HFFc6 (cell line): ENCODE data around the gene DCP1B. TPM values are rescaled to one million over a fixed set of nuclear protein-coding genes. Genes with fewer than 3 reads are reported as not detected.

Source experiments
- DNase-seq: peaks from one replicate; pipeline ENCODE4 v3.0.0-alpha.2; 2018
- H3K27ac Mint-ChIP-seq: 2 replicates; pipeline ENCODE4 v1.8.0; 2020; ENCODE audit warnings: mild to moderate bottlenecking, mixed read lengths
- H3K27me3 Mint-ChIP-seq: 2 replicates; pipeline ENCODE4 v1.8.0; 2021; ENCODE audit warnings: mild to moderate bottlenecking, moderate library complexity, mixed read lengths; ENCODE audit not compliant: insufficient read depth
- H3K36me3 Mint-ChIP-seq: 2 replicates; pipeline ENCODE4 v1.8.0; 2021; ENCODE audit warnings: low read depth, mixed read lengths
- H3K4me1 Mint-ChIP-seq: 2 replicates; pipeline ENCODE4 v1.8.0; 2020; ENCODE audit warnings: low read depth, mixed read lengths
- H3K4me3 Mint-ChIP-seq: 2 replicates; pipeline ENCODE4 v1.8.0; 2020; ENCODE audit warnings: mild to moderate bottlenecking, moderate library complexity, mixed read lengths
- H3K9me3 Mint-ChIP-seq: 2 replicates; pipeline ENCODE4 v1.8.0; 2020; ENCODE audit warnings: mild to moderate bottlenecking, mixed read lengths
- total RNA-seq, 6 experiments: library from RNA; stranded (reverse); fragmentation: NEBNext Ultra II Directional; extraction: Animal tissue kit (Norgen Biotek cat#: 25700); gene quantifications; 2 replicates in 1 of 6; 3 replicates in 5 of 6; pipeline ENCODE4 v1.2.3, GENCODE V29; 2021
- TF ChIP-seq, protein P1 (sequence below): fragments of 200-600 bp; sonication (generic); IDR thresholded peaks from 2 replicates; pipeline ENCODE4 v1.5.0; 2021; ENCODE audit warnings: antibody characterized with exemption, mild to moderate bottlenecking

The DCP1B gene
- total RNA-seq, 6 experiments from 2014 or later: 12.6 to 16.4 (median 14.5) TPM

DNA sequence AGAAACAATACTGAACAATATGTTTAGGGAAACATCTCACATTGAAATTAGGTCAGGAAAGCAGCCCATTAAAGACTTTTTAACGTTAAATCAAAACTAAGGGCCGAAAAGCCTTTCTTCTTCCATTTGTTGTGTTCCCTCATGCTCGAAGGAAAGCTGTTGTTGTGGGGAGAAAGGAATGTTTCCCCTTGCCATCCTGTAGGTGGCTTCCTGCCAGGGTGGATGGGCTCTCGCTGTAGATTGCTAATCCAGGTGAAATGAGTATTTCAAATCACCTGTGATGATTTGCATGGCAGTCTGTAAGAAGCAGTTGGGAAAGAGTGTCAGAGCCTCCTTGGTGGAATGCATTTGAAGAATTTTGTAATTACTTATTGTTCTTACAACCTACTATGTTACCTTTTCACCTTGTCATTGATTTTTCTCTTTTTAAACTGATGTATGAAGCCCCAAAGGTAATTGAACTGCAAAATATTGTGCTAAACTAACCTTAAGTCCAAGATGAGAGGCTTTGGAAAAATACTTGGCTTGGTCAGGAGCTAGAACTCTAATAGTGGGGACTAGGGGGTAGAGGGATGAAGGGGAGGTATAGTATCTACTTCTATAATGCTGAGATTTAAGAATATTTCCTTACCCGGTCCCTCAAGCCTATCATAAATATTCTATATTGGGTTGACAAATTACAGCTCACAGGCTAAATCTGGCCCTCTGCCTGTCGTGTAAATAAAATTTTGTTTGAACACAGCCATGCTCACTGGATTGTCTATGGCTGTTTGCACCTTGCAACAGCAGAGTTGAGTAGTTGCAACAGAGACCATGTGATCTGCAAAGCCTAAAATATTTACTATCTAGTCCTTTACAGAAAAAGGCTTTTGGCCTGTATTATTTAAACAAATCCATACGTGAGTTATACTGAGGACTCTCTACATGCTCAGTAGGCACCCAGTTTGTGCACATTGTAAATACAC lies 7.7 kb upstream of the DCP1B start:
- H3K4me1 Mint-ChIP-seq: no peaks in the 10 kb centered on the region
- H3K27me3 Mint-ChIP-seq: peaks cover 8% of the 10 kb centered on the region
- H3K36me3 Mint-ChIP-seq: no peaks in the 10 kb centered on the region
- H3K4me3 Mint-ChIP-seq: no peak overlapping the region
- DNase-seq: no peak
- TF ChIP-seq, protein P1, sequence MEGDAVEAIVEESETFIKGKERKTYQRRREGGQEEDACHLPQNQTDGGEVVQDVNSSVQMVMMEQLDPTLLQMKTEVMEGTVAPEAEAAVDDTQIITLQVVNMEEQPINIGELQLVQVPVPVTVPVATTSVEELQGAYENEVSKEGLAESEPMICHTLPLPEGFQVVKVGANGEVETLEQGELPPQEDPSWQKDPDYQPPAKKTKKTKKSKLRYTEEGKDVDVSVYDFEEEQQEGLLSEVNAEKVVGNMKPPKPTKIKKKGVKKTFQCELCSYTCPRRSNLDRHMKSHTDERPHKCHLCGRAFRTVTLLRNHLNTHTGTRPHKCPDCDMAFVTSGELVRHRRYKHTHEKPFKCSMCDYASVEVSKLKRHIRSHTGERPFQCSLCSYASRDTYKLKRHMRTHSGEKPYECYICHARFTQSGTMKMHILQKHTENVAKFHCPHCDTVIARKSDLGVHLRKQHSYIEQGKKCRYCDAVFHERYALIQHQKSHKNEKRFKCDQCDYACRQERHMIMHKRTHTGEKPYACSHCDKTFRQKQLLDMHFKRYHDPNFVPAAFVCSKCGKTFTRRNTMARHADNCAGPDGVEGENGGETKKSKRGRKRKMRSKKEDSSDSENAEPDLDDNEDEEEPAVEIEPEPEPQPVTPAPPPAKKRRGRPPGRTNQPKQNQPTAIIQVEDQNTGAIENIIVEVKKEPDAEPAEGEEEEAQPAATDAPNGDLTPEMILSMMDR: no peak
- no peak overlapping the region for H3K27ac Mint-ChIP-seq
- no peaks in the 10 kb centered on the region for H3K9me3 Mint-ChIP-seq

DNA sequence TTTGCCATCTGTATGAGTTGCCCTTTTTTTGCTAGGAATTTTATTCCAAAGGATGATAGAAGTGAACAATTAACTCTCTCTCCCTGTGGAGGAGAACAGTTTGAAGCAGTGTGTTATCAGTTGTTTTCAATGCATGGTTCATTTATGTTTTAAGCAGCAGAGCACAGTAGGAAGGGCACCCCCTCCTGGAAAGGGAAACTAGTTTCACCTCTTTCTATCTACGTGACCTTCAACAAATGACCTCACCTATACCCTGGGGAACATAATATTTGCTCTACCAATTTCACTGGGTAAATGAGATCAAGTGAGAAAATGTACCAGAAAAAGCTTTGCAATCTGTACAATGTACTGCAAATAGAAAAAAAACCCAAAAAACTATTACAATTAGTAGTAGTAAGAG lies 5.4 kb upstream of the DCP1B start:
- TF ChIP-seq, protein P1: peak; percentile 42
- peaks cover 6% of the 10 kb centered on the region for H3K27me3 Mint-ChIP-seq
- no peak overlapping the region for H3K4me3 Mint-ChIP-seq
- peaks cover 5% of the 10 kb centered on the region; the same call in 1 of the 2 replicates for H3K9me3 Mint-ChIP-seq
- no peak overlapping the region for H3K27ac Mint-ChIP-seq
- no peak for DNase-seq
- H3K4me1 Mint-ChIP-seq: peaks cover 10% of the 10 kb centered on the region
- peaks cover 10% of the 10 kb centered on the region for H3K36me3 Mint-ChIP-seq

DNA sequence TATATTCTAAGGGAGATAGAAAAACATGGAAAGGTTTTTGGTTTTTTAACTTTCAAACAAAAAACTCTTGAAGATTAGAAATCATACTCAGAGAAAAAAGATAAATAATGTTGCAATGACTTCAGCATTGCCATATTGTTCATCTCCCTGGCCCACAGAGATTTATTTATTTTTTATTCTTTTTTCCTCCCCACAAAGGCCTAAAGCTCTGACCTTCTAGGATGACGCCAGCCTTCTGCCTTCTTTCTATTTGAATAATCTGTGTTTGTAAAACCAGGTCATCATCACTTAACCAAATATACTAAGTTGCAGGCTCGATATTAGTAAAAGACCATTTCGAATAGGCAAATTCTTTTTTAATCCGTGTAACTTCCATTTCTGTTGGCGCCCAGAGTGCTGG lies 4.4 kb upstream of the DCP1B start:
- Mint-ChIP-seq H3K36me3 (peaks cover 19% of the 10 kb centered on the region), H3K9me3 (peaks cover 7% of the 10 kb centered on the region; the same call in 1 of the 2 replicates), H3K27me3 (peaks cover 11% of the 10 kb centered on the region), H3K4me3 (no peak overlapping the region), H3K4me1 (peaks cover 14% of the 10 kb centered on the region), H3K27ac (no peak overlapping the region)
- no peak for DNase-seq
- TF ChIP-seq, protein P1: no peak

DNA sequence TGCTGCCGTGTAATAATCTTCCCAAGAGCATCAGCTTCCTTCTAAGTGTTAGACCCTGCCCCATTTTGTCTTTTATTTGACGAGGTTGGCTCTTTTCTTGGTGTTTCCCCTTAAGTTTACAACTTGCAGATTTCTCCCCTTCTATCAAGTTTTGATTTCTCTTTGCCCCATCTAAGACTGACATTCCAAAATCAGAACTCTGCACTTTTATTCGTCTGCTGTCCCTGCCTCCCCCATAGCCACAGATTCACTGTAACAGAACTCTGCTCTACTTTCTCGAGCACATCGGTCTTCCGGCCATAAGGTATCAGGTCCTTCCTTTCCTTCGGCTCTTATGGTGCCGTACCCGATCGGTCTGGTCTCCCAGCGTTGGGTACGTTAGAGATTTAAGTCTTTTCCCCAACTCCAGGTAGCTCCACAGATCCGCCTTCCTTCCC lies 563 bp downstream of the DCP1B start:
- H3K27ac Mint-ChIP-seq: peak overlapping the region; percentile 97
- H3K4me1 Mint-ChIP-seq: peaks cover 40% of the 10 kb centered on the region
- DNase-seq: peak; percentile 12
- H3K4me3 Mint-ChIP-seq: peak overlapping the region; percentile 94
- peaks cover 7% of the 10 kb centered on the region; the same call in 1 of the 2 replicates for H3K9me3 Mint-ChIP-seq
- TF ChIP-seq, protein P1: no peak
- peaks cover 7% of the 10 kb centered on the region for H3K27me3 Mint-ChIP-seq
- H3K36me3 Mint-ChIP-seq: peaks cover 22% of the 10 kb centered on the region

DNA sequence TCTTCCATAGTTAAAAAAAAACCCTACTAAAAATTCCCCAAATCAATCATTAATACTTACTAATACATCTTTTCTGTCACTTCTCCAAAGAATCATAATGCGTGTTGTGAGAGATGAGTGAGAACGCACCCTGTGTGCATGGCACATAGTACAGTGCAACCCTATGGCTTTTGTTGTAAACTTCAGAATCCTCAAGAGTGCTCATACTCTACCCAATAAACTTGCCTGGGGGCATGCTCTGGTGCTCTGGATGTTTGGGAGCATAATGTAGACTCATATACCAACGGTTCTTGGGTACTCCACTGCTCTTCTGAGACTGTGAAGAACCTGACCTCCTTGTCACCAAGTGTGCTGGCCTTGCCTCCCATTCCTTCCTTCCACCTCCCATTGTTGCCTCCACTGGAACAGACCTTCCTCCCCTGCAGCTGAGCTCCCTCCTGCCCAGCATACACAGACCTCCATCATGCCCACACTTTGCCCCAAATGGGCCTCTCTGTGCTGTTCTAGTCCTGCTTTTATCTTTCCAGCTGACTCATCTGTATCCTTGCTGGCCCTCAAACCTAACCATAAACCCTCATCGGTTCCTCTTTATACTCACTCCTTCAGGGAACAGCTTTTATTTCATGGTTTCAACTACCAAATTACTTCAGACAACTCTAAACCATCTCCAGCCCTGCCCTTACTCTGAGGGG lies 8.9 kb downstream of the DCP1B start:
- H3K9me3 Mint-ChIP-seq: no peaks in the 10 kb centered on the region
- peak overlapping the region; percentile 89; the same call in 1 of the 2 replicates for H3K27ac Mint-ChIP-seq
- H3K4me1 Mint-ChIP-seq: peaks cover 44% of the 10 kb centered on the region
- no peak overlapping the region for H3K4me3 Mint-ChIP-seq
- no peak for DNase-seq
- H3K27me3 Mint-ChIP-seq: no peaks in the 10 kb centered on the region
- H3K36me3 Mint-ChIP-seq: peaks cover 45% of the 10 kb centered on the region
- TF ChIP-seq, protein P1: no peak
